Vagina (tissue), 2 donors: ENCODE data around the gene TMEM266.

ENCODE experiments used
- CTCF ChIP-seq, 3 experiments: fragments of 450-650 bp in 2 of 3; fragments of 200-600 bp in 1 of 3; sonication (generic) in 1 of 3; IDR thresholded peaks; one replicate each; pipeline ENCODE4 v1.5.1; 2017 to 2019; ENCODE audit warnings: antibody characterized with exemption in 3 of 3, mild to moderate bottlenecking in 2 of 3, moderate library complexity in 2 of 3
- POLR2A ChIP-seq, 2 donors: fragments of 450-650 bp; IDR thresholded peaks; one replicate each; pipeline ENCODE4 v1.6.1; 2017; ENCODE audit warnings: antibody characterized with exemption in 2 of 2, mild to moderate bottlenecking in 2 of 2, moderate library complexity in 2 of 2

- TF ChIP-seq CTCF (IDR thresholded peaks at IDR 0.05), result no peak
- TF ChIP-seq POLR2A (IDR thresholded peaks at IDR 0.05), result no peak
Observed at GRCh38 chr15:76217029-76217881, 157.5 kb downstream of the TMEM266 start.
